K562 (cell line): ENCODE measurements around the gene RGS14. TPM values are rescaled to one million over a fixed set of nuclear protein-coding genes. Genes with fewer than 3 reads are reported as not detected.

Source experiments
- CREM ChIP-seq: IDR thresholded peaks from 2 replicates; pipeline ENCODE4 v1.6.1; 2014; ENCODE audit warnings: antibody characterized with exemption, low read depth
- EWSR1 ChIP-seq: fragments of 450-650 bp; IDR thresholded peaks from 2 replicates; pipeline ENCODE4 v1.6.1; 2018; ENCODE audit warnings: borderline replicate concordance, mild to moderate bottlenecking, low read depth, moderate library complexity; ENCODE audit not compliant: partially characterized antibody
- NFE2 ChIP-seq: IDR thresholded peaks from 2 replicates; pipeline ENCODE4 v1.6.1; 2014; ENCODE audit warnings: antibody characterized with exemption, low read depth
- NR1H2 ChIP-seq: sonication (generic); formaldehyde crosslinking; IDR thresholded peaks from 2 replicates; pipeline ENCODE4 v1.4.0; 2020; ENCODE audit warnings: mild to moderate bottlenecking, missing genetic modification reagents
- ZNF232 ChIP-seq: sonication (generic); formaldehyde crosslinking; IDR thresholded peaks from 2 replicates; pipeline ENCODE4 v1.8.0; 2022; ENCODE audit warnings: mild to moderate bottlenecking, missing genetic modification reagents
- ZZZ3 ChIP-seq: fragments of 450-650 bp; IDR thresholded peaks from 2 replicates; pipeline ENCODE4 v1.6.1; 2016; ENCODE audit warnings: antibody characterized with exemption, mild to moderate bottlenecking, moderate library complexity
- polyA plus RNA-seq, 8 experiments: library from polyadenylated mRNA; depleted of rRNA in 4 of 8; stranded (reverse) in 5 of 8; unstranded in 3 of 8; fragments of >200 nt; fragmentation: Nextera tagmentation in 2 of 8; fragmentation: Illumina TruSeq in 1 of 8; extraction: Ambion mirVana in 2 of 8; extraction: Trizol in 1 of 8; gene quantifications; 2 replicates each; pipeline versions ENCODE4 v1.2.1 to v1.2.3, GENCODE V29; 2011 to 2014; ENCODE audit warnings: inconsistent platforms in 1 of 8, missing spikeins in 1 of 8
- total RNA-seq, 7 experiments: library from RNA; depleted of rRNA in 6 of 7; stranded (reverse); fragments of >200 nt in 6 of 7; fragmentation: Illumina TruSeq in 2 of 7; extraction: Trizol in 2 of 7; gene quantifications; 2 replicates each; pipeline versions ENCODE4 v1.2.1 to v1.2.3, GENCODE V29; 2011 to 2021; ENCODE audit warnings: low replicate concordance in 1 of 7
- TF ChIP-seq, protein P1 (sequence below): sonication (generic); formaldehyde crosslinking; IDR thresholded peaks from 2 replicates; pipeline ENCODE4 v1.8.1; 2023; ENCODE audit warnings: mild to moderate bottlenecking, missing genetic modification reagents

RGS14 gene
- total and polyA plus RNA-seq, 9 of the 15 experiments (the other 6 are each of a cell fraction or from before 2014, with no cell fraction given) = 0.28 to 75.9 (median 34.5) TPM

DNA sequence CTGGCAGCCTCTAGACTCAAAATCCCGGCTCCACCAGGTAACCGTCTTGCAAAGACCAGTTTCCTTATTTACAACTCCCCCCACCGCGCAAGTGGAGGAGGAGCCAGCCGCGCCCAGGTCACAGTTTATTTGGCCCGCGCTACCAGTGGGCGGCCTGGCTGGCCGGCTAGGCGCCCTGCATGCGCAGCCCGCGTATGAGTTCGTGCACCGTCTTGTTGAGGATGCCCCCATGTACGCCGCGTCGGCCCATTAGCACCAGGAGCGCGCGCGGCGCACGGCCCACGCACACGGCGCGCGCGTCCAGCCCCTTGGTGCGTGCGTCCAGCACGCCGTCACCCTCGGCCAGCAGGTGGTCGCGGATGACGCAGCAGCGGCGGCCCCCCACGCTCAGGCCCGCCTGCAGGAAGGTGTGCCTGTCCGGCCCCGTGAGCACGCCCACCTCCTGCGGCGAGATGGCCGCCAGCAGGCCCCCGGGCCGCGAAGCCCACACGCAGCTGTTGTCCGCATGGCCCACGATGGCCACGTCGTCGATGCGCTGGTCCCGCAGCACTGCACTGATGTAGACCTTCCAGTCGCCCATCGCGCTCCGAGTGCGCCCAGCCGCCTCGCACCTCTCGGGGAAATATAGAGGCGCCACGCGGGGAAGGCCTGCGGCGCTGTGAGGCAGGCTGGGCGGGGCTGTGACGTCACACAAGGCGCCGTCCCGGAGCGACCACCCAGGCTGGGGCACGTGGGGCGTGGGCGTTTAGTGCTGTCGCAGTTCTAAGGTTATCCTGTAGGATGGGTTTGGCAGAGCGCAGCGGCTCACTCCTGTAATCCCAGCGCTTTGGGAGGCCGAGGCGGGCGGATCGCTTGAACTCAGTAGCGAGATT is 42.5 kb downstream of the RGS14 start, which contains the start of gene PFN3 (continued):
- TF ChIP-seq ZNF232 (no peak), EWSR1 (no peak), ZZZ3 (no peak), NFE2 (no peak), NR1H2 (CRISPR knock-in tag) (no peak), CREM (peak; percentile 18; the same call in 1 of the 2 replicates)
- TF ChIP-seq, protein P1, sequence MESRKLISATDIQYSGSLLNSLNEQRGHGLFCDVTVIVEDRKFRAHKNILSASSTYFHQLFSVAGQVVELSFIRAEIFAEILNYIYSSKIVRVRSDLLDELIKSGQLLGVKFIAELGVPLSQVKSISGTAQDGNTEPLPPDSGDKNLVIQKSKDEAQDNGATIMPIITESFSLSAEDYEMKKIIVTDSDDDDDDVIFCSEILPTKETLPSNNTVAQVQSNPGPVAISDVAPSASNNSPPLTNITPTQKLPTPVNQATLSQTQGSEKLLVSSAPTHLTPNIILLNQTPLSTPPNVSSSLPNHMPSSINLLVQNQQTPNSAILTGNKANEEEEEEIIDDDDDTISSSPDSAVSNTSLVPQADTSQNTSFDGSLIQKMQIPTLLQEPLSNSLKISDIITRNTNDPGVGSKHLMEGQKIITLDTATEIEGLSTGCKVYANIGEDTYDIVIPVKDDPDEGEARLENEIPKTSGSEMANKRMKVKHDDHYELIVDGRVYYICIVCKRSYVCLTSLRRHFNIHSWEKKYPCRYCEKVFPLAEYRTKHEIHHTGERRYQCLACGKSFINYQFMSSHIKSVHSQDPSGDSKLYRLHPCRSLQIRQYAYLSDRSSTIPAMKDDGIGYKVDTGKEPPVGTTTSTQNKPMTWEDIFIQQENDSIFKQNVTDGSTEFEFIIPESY (CRISPR knock-in tag) = peak; percentile 99
